ENCODE results near the gene ANKH.

The ANKH gene

DNA sequence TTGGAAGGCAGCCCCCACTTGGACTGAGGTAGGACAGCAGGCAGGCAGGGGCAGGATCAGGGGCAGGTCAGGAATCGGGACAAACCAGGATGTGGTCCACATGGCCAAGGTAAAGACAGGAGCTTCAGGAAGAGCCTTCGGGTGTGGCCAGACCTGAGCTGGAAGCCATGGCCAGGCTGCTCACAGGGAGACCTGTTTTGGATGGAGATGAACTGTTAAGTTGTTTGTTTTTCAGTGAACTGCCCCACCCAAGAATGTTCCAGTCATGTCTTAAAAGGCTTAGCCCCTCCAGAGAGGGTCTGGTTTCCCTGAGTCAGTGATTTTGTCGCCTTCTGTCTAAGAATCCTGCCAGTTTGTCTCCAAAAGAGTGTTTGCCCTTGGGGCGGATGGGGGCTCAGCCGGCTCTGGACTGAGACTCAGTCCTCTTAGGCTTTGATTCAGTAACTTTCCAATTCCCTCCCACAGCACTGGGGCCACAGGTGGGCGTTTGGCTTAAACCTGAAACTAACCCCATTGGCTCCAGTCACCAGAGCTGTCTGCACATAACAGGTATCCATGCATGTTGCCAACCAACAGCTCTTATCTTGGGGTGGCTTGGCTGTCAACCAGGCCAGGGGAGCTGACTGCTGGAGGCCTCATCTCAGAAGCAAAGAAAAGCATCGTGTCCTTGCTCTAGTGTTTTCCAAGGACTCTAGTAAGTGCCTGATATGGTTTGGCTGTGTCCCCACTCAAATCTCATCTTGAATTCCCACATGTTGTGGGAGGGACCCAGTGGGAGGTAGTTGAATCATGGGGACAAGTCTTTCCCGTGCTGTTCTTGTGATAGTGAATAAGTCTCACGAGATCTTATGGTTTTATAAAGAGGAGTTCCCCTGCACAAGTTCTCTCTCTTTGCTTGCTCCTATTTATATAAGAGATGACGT is 11.3 kb upstream of the ANKH start (continued):
- TF ChIP-seq ZNF565 (CRISPR knock-in tag; conservative IDR thresholded peaks at IDR 0.05; ENCODE audit: low read depth) (no peak), SNAI2 (CRISPR knock-in tag; IDR thresholded peaks at IDR 0.05) (no peak), TOX (CRISPR knock-in tag; IDR thresholded peaks at IDR 0.05; ENCODE audit: borderline replicate concordance) (no peak), ZC3H10 (CRISPR knock-in tag; IDR thresholded peaks at IDR 0.05) (no peak), BACH2 (CRISPR knock-in tag; IDR thresholded peaks at IDR 0.05; ENCODE audit: borderline replicate concordance) (no peak), GLIS3 (CRISPR knock-in tag; IDR thresholded peaks at IDR 0.05) (no peak), OSR1 (CRISPR knock-in tag; IDR thresholded peaks at IDR 0.05) (no peak)

DNA sequence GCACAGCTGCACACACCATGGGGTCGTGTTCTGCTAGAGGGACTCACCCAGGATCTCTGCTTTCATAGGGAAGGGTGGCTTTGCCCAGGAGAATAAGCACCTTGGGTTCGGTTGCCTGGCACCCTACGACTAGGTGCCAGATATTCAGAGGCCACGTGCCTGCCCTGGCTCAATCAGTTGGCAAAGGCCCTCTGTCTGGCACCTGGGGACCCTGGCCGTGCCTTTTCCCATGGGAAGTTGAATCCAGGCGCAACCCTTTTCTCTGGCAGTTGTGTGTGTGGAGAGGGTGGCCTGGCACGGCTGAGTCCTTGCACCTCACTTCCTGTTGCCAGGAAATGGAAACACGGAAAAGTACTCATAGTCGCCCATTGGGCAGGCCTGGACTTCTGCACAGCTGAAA is 10.2 kb upstream of the ANKH start:
- TF ChIP-seq RARB (CRISPR knock-in tag; IDR thresholded peaks at IDR 0.05): no peak
- no peak for TF ChIP-seq ZFP3 (CRISPR knock-in tag; IDR thresholded peaks at IDR 0.05)
- no peak for TF ChIP-seq ZNF8 (CRISPR knock-in tag; IDR thresholded peaks at IDR 0.05)
- TF ChIP-seq ZNF565 (CRISPR knock-in tag; conservative IDR thresholded peaks at IDR 0.05; ENCODE audit: low read depth): no peak
- TF ChIP-seq PPARA (CRISPR knock-in tag; IDR thresholded peaks at IDR 0.05; ENCODE audit: borderline replicate concordance): no peak
- TF ChIP-seq ZFP30 (CRISPR knock-in tag; IDR thresholded peaks at IDR 0.05): no peak
- TF ChIP-seq, protein P1, sequence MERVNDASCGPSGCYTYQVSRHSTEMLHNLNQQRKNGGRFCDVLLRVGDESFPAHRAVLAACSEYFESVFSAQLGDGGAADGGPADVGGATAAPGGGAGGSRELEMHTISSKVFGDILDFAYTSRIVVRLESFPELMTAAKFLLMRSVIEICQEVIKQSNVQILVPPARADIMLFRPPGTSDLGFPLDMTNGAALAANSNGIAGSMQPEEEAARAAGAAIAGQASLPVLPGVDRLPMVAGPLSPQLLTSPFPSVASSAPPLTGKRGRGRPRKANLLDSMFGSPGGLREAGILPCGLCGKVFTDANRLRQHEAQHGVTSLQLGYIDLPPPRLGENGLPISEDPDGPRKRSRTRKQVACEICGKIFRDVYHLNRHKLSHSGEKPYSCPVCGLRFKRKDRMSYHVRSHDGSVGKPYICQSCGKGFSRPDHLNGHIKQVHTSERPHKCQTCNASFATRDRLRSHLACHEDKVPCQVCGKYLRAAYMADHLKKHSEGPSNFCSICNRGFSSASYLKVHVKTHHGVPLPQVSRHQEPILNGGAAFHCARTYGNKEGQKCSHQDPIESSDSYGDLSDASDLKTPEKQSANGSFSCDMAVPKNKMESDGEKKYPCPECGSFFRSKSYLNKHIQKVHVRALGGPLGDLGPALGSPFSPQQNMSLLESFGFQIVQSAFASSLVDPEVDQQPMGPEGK (CRISPR knock-in tag; IDR thresholded peaks at IDR 0.05; ENCODE audit: borderline replicate concordance): no peak
- no peak for TF ChIP-seq BACH2 (CRISPR knock-in tag; IDR thresholded peaks at IDR 0.05; ENCODE audit: borderline replicate concordance)
- TF ChIP-seq, protein P2, sequence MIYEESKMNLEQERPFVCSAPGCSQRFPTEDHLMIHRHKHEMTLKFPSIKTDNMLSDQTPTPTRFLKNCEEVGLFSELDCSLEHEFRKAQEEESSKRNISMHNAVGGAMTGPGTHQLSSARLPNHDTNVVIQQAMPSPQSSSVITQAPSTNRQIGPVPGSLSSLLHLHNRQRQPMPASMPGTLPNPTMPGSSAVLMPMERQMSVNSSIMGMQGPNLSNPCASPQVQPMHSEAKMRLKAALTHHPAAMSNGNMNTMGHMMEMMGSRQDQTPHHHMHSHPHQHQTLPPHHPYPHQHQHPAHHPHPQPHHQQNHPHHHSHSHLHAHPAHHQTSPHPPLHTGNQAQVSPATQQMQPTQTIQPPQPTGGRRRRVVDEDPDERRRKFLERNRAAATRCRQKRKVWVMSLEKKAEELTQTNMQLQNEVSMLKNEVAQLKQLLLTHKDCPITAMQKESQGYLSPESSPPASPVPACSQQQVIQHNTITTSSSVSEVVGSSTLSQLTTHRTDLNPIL (CRISPR knock-in tag; IDR thresholded peaks at IDR 0.05; ENCODE audit: low read depth): no peak
- no peak for TF ChIP-seq ZNF70 (CRISPR knock-in tag; IDR thresholded peaks at IDR 0.05)
- TF ChIP-seq ESRRG (CRISPR knock-in tag; IDR thresholded peaks at IDR 0.05): no peak
- no peak for ATAC-seq

DNA sequence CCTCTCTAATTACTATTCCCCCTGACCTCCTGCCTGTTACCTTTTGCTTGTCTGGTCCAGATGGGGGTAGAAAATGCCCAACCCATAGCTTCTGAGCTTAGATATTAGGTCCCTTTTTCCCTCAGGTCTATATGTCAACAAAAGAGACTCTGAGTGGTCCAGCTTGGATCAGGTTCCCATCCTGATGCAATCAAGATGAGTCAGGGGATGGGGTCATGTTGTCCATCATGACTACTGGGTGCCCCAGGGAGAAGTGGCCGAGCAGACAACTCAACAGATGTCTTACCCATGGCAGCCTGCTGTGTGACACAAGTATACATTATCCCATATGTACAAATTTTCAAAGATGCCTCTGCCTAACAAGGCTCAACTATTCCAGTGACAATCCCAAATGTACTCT is 9.1 kb upstream of the ANKH start:
- TF ChIP-seq, protein P3, sequence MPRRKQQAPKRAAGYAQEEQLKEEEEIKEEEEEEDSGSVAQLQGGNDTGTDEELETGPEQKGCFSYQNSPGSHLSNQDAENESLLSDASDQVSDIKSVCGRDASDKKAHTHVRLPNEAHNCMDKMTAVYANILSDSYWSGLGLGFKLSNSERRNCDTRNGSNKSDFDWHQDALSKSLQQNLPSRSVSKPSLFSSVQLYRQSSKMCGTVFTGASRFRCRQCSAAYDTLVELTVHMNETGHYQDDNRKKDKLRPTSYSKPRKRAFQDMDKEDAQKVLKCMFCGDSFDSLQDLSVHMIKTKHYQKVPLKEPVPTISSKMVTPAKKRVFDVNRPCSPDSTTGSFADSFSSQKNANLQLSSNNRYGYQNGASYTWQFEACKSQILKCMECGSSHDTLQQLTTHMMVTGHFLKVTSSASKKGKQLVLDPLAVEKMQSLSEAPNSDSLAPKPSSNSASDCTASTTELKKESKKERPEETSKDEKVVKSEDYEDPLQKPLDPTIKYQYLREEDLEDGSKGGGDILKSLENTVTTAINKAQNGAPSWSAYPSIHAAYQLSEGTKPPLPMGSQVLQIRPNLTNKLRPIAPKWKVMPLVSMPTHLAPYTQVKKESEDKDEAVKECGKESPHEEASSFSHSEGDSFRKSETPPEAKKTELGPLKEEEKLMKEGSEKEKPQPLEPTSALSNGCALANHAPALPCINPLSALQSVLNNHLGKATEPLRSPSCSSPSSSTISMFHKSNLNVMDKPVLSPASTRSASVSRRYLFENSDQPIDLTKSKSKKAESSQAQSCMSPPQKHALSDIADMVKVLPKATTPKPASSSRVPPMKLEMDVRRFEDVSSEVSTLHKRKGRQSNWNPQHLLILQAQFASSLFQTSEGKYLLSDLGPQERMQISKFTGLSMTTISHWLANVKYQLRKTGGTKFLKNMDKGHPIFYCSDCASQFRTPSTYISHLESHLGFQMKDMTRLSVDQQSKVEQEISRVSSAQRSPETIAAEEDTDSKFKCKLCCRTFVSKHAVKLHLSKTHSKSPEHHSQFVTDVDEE (CRISPR knock-in tag; IDR thresholded peaks at IDR 0.05): no peak
- TF ChIP-seq ZNF565 (CRISPR knock-in tag; conservative IDR thresholded peaks at IDR 0.05; ENCODE audit: low read depth) (no peak), TOX (CRISPR knock-in tag; IDR thresholded peaks at IDR 0.05; ENCODE audit: borderline replicate concordance) (no peak), ESRRG (CRISPR knock-in tag; IDR thresholded peaks at IDR 0.05) (no peak), RARB (CRISPR knock-in tag; IDR thresholded peaks at IDR 0.05) (no peak), ISL1 (CRISPR knock-in tag; IDR thresholded peaks at IDR 0.05) (no peak), GLIS3 (CRISPR knock-in tag; IDR thresholded peaks at IDR 0.05) (no peak), SNAI2 (CRISPR knock-in tag; IDR thresholded peaks at IDR 0.05) (no peak), BACH2 (CRISPR knock-in tag; IDR thresholded peaks at IDR 0.05; ENCODE audit: borderline replicate concordance) (no peak), ZFP3 (CRISPR knock-in tag; IDR thresholded peaks at IDR 0.05) (no peak), ARNTL (CRISPR knock-in tag; IDR thresholded peaks at IDR 0.05; ENCODE audit: borderline replicate concordance, low read depth) (no peak), PPARA (CRISPR knock-in tag; IDR thresholded peaks at IDR 0.05; ENCODE audit: borderline replicate concordance) (no peak), OSR1 (CRISPR knock-in tag; IDR thresholded peaks at IDR 0.05) (no peak)
- TF ChIP-seq, protein P2 (CRISPR knock-in tag; IDR thresholded peaks at IDR 0.05; ENCODE audit: low read depth): no peak
- TF ChIP-seq, protein P1 (CRISPR knock-in tag; IDR thresholded peaks at IDR 0.05; ENCODE audit: borderline replicate concordance): no peak
- TF ChIP-seq, protein P4, sequence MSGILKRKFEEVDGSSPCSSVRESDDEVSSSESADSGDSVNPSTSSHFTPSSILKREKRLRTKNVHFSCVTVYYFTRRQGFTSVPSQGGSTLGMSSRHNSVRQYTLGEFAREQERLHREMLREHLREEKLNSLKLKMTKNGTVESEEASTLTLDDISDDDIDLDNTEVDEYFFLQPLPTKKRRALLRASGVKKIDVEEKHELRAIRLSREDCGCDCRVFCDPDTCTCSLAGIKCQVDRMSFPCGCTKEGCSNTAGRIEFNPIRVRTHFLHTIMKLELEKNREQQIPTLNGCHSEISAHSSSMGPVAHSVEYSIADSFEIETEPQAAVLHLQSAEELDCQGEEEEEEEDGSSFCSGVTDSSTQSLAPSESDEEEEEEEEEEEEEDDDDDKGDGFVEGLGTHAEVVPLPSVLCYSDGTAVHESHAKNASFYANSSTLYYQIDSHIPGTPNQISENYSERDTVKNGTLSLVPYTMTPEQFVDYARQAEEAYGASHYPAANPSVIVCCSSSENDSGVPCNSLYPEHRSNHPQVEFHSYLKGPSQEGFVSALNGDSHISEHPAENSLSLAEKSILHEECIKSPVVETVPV (CRISPR knock-in tag; IDR thresholded peaks at IDR 0.05): no peak
- ATAC-seq: no peak

All from SK-N-SH treated with all-trans-retinoic acid at 6 μM for 48 hours (cell line).